Stimulated activated CD4-positive, alpha-beta T cell treated with anti-CD3 and anti-CD28 coated beads, Interleukin-2, amount 100 ng/mL, for 24 hours (primary cell): ENCODE data around the gene TAF8.
"Not testable (repeated sequence)": the region's sequence is repeated elsewhere in the genome, so short reads cannot be mapped to it uniquely, and the experiment has no call there.

ENCODE experiments used
- DNase-seq, 2 donors: peaks; one replicate each; pipeline ENCODE4 v3.0.0-alpha.2; 2020

The TAF8 gene

DNA sequence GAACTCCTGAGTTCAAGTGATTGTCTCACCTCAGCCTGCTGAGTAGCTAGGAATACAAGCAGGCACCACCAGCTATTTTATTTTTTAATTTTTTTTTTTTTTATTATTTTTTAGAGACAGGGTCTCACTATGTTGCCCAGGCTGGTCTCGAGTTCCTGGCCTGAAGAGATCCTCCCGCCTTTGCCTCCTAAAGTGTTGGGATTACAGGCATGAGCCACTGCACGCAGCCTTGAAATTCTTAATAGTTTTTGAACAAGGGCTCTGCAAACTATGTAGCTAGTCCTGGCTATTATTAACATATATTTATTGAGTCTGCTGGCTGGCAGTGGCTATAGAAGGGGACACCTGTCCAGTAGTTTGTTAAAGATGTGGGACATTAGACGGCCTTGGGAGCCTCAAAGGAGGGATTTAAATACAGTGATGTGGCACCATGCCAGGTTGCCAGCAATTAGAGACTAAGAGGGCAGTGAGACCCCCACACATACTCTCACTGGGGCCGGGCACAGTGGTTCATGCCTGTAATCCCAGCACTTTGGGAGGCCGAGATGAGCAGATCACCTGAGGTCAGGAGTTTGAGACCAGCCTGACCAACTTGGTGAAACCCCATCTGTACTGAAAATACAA is 21.1 kb upstream of the TAF8 start:
- DNase-seq, result no peak

DNA sequence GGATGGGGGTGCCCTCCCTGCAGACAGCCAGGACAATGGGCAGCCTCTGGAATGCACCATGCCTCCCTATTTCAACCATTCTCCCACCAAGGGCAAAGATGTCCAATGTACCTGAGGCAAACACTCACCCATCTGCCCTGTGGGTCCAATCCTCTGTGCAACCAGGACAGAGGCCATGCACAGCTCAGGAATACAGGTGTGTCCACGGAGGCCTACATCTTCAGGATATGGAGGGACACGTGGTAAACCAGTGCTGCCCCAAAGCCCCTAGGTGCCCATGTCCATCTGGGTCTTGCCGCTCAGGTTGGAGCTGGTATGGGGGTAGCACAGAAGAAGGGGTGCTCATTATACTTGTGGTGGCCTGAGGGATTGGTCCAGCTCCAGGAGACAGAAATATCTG is 20.4 kb upstream of the TAF8 start:
- DNase-seq, result no peak

DNA sequence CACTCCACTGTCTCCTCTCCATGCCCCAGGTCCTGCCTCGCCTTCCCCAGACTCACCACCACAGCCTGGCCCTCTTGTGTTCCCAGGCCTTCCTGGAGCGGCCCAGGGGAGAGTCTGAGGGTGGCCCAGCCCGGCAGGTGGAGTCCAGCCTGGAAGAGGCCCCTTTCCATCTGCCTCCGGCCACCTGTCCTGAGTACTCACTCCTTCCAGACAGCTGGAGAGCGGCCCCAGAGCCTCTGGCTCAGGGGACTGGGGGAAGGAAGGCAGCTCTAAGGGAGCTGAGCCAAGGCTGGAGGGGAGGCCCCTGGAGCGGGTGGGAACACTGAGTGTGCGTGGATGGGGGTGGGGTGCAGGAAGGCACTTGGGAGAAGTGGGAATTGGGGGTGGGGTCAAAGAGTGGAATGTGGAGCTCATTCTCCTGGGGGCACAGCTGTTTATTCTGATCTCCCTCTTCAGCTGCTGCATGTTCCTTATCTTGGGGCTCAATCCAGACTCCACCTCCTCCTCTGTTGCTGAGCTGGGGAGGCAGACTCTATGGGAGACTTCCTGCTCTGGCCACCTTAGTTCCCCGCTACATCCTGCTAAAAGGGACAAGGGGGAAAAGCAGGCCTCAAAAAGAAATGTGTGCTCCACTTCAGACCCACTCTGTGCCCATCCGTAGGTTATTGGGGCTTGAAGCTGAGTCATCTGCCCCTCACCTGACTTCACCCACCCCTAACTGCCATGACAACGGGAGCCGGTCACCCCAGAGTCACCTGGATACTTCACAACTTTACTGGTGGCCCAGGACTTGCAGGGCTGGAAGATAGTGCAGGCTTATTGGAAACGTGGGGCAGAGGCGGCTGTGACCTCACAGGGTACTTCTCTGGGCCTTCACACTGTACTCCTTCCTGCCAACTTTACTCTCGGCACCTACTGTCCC is 19.5 kb upstream of the TAF8 start:
- DNase-seq, result peak; percentile 59 to 70

DNA sequence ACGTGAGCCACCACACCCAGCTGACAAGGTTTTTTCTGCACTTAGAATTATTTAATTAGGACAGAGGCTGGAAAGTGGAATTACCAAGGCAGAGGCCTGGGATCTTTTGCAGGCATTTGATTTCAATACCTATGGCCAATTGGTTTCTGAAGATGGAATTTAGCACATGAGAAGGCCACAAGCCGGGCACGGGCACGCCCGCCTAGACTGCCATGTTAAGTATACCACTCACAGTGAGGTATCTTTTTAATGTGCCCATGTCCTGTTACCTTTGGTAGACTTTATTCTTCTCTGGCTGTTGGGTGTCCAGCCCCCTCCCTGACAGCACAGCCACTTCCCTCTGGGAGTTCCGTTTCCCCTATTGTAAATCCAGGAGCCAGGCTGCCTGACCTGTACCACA is 18.0 kb upstream of the TAF8 start:
- DNase-seq, result no peak

DNA sequence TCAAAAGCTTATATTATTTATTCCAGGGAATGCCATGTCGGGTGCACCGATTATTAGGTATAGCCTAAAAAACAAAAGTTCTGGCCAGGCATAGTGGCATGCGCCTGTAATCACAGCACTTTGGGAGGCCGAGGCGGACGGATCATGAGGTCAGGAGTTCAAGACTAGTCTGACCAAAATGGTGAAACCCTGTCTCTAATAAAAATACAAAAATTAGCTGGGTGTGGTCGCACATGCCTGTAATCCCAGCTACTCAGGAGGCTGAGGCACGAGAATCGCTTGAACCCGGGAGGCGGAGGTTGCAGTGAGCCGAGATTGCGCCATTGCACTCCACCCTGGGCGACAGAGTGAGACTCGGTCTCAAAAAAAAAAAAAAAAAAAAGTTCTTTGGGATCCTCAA is 12.7 kb upstream of the TAF8 start:
- DNase-seq, result not testable (repeated sequence)

DNA sequence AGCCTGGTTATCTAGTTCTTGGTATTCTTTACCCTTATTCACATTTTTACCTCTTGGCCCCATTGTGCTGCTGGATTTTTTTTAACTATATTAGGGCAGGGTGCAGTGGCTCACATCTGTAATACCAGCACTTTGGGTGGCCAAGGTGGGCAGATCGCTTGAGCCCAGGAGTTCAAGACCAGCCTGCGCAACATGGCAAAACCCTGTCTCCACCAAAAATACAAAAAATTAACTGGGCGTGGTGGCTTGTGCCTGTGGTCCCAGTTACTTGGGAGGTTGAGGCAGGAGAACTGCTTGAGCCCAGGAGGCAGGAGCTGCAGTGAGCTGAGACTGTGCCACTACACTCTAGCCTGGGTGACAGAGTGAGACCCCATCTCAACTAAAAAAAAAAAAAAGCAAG is 12.2 kb upstream of the TAF8 start:
- DNase-seq, result no peak

DNA sequence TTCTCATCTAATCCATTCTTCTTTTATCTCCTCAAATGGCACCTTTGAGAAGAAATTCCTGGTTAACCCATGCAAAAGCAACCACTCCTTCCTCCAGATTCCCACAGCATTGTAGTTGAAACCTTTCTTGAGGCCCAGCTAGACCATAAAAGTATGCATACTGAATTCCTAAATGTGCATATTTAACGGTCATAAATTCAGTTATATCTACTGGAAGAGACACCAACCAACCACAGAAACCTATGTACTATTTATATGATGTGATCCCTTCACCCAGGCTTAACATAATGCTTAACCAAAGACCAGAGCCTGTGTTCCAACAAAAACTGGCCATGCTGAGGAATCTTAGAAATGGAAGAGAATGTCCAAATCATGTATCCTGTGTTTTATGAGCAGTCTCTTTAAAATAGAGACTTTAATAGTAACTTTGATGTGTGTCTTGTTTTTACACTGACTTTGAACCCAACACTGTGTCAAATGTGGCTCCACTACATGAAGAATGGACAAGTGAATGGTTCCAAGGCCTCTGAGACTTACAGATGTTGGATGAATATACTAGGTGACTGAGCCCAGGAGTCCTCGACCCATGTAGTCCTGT is 11.4 kb upstream of the TAF8 start:
- DNase-seq, result no peak

DNA sequence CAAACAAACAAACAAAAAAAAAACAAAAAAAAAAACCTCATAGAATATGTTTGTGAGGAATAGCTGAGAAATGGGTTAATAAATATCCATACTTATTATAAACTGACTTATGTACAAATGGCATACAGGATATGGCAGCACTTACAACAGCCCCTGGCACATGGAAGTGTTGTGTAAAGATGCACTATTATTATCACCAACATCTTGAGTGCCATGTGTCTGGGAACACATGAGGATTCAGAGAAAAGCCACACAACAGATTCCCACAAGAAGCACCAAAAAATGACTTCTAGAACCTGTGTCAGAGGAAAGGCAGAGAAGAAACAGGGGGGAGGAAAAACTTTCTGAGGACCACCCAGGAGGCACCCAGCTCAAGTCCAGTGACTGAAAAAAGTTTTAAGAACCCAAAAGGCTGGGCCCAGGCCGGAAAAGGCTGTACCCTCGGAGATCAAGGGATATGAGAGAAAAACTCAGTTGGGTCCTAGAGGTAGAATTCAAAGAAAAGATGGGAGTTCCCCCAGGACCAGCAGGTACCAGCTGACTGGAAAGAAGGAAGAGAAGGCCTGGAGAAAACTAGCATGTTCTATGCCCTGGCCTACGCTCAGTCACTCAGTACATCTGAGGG is 9.4 kb upstream of the TAF8 start:
- DNase-seq, result no peak

DNA sequence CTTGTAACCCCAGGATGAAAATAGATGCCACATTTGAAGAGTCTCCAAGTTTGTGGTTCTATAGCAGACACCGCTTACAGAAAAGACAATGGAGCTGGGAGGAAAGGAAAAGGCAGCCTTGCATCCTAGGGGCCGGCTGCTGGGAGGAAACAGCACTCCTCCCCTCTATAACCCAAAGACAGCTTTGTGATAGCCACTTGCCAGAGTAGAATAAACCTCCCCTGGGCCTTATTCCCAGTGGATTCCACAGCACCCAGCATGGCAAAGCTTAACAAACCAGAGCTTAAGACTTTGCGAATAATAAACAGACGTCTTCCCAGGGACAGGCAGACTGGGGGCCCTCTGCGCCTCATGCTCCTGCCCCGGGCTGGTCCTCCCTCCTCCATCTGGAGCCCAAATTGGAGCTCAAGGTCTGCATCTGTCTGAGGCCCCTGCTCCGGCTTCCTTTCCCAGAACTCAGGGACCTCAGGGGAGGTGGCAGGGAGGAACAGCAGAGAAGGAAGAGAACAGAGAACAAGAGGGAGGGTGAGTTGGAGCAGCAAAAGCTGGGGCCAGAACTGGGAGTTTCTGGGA is 8.8 kb upstream of the TAF8 start:
- no peak for DNase-seq

DNA sequence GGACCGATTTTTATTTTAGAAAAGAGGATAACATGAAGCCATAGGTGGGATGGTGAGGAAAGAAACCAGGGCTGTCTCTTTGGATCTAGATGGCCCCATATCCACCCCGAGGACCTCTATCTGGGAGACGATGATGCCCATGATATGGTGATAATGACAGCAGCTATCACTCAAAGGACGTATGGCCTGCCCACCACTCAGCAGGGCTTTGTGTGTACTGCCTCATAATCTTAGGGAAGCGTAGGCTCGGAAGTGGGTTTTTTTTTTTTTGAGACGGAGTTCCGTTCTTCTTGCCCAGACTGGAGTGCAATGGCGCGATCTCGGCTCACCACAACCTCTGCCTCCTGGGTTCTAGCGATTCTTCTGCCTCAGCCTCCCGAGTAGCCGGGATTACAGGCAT is 8.2 kb upstream of the TAF8 start:
- DNase-seq, result no peak

DNA sequence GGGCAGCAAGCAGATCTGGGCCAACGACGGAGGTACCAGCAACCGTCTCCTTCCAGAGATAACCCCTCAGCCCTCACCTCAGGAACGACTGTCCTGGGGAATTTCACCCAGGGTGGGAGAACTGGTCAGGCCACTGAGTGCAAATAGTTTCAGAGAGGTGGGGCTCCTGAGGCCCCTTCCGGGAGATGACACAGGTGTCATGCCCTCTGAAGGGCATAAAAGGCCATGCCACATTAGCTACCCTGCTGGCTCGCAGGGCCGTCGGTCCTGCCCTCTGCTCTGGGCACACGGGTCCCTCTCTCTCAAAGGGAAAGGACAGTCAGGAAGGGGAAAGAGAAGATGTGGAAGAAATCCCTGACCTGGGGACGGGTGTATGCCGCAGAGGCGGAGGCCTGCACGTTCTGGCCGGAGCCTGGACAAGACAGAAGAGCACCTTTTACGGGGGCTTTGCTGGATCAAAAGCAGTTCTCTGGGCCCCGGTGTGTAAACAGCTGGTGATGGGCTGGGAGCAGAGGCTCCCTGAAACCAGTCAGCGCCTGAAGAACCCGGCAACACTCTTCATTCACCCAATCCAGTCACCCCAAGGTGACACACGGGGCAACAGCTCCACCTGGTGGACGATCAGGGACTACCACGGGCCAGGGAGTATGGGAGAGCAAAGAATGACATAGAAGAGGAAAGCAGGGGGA is 6.4 kb upstream of the TAF8 start:
- DNase-seq, result peak; percentile 96 to 97

DNA sequence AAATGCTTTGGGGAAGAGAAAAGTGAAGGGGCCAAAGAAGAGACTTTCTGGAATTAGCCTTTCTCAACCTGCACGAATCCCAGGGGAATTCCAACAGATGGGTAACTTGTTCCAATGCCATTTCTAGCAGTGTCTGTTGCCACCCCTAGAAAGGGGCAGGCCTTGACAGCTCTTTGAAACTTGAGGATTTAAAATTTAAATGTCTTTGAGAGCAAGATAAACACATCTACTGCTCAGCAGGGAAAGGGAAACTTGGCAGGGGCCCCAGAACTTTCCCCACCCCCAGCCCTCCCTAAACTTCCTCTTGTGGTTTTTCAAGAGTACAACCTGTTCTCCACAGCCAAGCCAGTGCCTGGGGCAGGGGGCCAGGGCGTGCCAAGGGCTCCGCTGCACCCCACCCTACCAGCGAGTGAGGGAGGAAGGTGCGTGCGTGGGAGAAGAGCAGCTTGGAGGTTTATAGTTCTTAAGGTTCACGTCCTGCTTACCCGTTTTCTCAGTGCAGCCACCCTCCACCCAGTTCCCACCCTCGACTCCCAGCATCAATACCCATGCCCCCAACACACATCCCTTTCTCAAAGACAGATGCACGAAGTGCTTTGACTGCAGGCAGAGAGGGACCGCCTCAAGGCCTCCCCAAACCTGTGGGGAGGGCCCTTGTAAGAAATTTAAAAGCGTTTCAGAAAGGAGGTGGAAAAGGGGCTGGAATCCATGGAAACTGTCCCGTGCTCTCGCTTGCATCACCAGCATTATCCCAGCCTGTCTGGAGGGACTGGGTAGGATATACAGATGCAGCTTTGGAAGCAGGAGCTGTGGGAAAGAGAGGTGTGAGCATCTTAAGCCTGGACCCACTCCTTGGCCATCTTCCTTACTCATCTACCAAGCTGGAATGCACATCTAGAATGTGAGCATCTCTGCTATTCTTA is 4.5 kb upstream of the TAF8 start:
- DNase-seq, result peak; percentile 74 to 77

DNA sequence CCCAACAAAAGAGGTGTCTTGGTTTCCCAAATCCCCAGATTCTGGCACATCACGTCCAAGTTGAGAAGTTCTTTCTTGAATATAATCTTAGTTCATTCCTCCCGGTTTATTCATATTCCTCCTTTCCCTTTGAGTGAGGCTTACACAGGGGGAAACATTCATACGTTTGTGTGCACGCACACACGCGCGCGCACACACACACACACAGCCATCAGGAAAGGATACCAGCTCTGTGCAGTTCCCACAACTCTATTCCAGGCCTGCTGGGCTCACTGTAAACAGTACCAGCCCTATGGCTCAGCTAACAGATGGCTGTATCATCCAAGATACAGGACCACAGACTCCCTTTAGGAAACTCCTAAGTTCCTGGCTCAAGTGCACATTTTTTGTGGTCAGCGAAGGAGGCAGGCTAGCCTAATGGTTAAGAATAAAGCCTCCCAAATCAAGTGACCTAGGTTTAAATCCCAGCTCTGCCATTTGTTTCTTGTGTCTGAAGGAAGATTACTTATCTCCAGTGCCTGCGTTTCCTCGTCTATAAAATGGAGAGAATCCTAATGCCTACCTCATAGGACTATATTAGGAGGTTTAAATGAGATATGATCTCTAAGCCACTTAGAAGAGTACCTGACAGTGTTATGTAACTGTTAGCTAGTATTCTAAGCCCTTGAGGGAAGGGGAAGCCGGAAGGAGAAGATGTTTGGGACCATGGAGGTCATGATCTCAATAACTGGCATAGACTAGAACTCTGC is 3.7 kb upstream of the TAF8 start:
- DNase-seq, result no peak

DNA sequence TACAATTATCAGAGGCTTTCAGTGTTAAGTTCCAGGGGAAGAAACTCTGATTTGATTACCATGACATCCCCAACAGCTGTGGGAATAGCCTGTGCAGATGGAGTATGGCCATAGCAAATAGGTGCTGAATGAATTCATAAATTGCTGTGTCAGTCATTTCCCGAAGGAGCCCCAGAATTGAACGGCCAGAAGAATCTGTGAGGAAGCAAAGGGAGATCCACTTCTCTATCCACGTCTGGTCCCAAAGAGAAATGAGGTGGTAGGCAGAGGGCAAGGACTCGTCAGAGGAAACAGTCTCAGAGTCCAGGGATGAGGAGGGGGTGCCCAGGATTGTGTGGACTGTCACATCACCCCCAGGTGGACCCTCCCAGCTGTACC is 3.1 kb upstream of the TAF8 start:
- DNase-seq, result no peak

DNA sequence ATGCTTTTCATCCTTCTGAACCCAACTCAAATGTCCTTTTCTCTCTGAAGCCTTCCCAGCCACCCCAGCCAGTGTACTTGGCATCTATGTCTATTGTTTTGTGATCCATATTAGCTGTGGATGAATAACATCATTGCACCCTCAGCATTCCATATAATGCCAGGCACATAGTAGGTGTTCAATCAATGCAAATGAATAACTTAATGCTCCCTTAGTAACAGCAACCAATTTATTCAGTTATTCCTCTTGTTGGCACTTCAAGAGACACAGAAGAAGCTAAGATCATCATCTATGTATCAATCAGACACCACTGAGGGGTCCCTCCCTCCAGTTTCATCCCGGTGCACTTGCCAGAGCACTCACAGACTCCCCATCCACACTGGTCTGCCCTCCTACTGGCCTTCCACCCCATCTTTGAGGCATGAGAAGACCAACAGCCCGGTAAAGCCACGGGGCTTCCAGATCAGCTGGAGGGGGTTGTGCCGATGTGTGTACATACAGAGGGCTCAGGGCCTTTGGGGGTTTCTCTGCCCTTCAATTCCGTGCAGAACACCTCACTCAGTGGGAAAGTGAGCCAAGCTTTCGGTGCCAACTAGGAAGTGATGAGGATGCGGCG is 2.4 kb upstream of the TAF8 start:
- no peak for DNase-seq

DNA sequence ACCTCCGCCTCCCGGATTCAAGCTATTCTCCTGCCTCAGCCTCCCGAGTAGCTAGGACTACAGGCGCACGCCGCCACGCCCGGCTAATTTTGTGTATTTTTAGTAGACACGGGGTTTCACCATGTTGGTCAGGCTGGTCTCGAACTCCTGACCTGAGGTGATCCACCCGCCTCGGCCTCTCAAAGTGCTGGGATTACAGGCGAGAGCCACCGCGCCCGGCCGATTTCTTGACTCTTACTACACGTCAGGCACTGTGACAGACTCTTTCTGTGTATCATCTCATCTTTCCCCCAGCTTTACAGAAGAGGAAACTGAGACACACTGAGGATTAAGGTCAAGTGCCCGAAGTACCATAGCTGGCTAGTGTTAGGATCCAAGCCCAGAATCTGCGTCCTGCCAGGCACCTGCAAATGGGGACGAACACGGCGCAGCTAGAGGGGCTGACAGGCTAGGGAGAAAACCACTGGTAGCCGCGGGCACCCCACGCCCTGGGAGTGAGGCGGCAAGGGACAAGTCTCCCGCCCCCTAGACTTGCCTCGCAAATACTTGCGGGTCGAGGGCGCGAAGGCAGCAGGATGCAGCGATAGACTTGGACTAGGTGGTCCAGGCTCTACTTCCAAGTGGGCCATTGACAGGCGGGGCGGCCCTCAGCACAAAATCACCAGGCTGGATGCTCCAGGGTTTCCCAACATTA is 1.1 kb upstream of the TAF8 start:
- DNase-seq, result no peak

DNA sequence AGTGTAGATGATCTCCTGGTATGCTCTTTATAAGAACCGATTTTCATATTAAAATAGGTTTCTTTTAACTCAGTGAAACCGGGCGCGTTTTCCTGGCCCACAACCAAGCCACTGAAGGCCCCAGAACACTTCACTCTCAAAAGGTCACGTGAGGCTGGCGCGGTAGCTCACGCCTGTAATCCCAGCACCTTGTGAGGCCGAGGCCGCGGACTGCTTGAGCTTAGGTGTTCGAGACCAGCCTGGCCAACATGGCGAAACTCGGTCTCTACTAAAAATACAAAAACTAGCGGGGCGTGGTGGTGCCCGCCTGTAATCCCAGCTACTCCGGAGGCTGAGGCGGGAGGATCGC is 402 bp upstream of the TAF8 start:
- peak; percentile 55 to 61 for DNase-seq

DNA sequence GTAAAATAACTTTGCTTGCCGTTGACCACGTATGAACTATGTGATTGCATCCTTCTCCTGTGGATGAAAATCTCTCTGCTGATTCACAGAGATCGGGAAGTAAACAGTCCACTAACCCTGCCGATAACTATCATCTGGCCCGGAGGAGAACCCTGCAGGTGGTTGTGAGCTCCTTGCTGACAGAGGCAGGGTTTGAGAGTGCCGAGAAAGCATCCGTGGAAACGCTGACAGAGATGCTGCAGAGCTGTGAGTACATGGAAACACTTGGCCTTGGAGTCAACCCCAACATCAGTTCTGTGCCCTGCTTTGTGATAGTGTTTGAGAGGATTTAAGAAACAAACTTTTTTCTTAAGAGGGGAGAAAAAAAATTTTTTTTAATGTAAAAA is 937 bp downstream of the TAF8 start:
- no peak for DNase-seq

DNA sequence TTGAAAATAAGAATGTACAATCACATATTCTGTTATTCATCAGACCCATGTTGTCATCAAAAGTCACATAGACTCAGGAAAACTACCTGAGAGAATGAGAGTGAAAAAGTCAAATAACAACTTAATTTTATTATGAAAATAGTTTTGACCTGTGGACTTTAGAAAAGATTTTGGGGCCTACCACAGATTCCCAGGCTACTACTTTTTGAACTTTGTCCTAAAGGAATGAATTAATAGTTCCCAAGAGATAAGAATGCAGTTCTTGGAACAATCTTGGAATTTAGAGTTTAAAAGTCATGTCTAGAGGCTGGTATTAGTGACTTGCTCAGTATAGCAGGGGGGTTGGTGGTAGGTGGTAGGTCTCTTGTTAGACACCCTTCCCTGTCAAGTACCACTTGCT is 3.3 kb downstream of the TAF8 start:
- DNase-seq, result no peak

DNA sequence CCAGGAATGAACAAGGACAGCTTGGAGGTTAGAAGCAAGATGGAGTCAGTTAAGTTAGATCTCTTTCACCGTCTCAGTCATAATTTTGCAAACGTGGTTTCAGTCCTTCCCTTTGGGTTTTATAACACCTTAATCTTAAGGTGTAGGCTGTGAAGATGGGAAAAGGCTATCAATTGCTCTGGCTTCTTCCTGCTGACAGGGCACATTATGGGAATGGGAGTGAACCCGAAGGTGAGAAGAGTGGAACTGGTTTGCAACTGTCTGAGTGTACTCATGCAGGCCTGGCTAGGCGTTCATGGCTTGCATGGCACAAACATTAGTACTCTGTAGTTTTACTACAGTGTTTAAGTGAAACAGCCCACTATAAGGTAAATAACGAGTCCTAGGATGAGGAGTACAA is 9.4 kb downstream of the TAF8 start:
- DNase-seq, result no peak
